NT2/D1 (cell line): ENCODE results near the gene VPS39.

Source experiments
- SUZ12 ChIP-seq: IDR thresholded peaks from 2 replicates; pipeline ENCODE4 v1.6.1; 2011; ENCODE audit not compliant: insufficient read length, insufficient read depth; ENCODE audit errors: extremely low read depth
- YY1 ChIP-seq: IDR thresholded peaks from 2 replicates; pipeline ENCODE4 v1.6.1; 2011; ENCODE audit not compliant: insufficient read length, insufficient read depth
- ZNF274 ChIP-seq: IDR thresholded peaks from 2 replicates; pipeline ENCODE4 v1.6.1; 2011; ENCODE audit warnings: mild to moderate bottlenecking, low read depth, low read length

DNA sequence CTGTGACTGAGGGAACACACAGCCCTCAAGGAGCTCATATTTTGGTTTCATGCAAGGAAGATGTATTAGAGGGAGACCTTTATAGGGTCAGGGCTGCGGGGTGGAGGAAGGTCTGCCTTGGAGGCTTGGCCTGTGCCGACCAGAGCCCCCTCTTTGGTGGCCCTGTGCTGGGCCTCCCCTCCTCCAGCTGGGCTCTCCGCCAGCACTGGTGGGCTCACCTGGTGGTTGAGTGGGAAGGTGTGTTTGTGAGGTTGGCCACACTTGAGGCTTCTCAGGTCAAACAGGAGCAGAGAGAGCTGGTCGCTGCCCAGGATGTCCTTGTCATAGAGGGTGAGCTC, 54.3 kb downstream of the VPS39 start:
- TF ChIP-seq ZNF274 (no peak), SUZ12 (no peak), YY1 (no peak)
